Nephron progenitor cell (in vitro differentiated cells): ENCODE data around the gene GAS2.

Source experiments
- DNase-seq: peaks from one replicate; pipeline ENCODE4 v3.0.0; 2021
- H3K27ac Mint-ChIP-seq: 2 replicates; pipeline ENCODE4 v1.8.0; 2021; ENCODE audit warnings: mild to moderate bottlenecking, moderate library complexity, mixed read lengths
- H3K27me3 Mint-ChIP-seq: 2 replicates; pipeline ENCODE4 v1.8.0; 2021; ENCODE audit warnings: mild to moderate bottlenecking, low read depth, mixed read lengths; ENCODE audit not compliant: poor library complexity
- H3K36me3 Mint-ChIP-seq: 2 replicates; pipeline ENCODE4 v1.8.0; 2021; ENCODE audit warnings: low read depth, mixed read lengths
- H3K4me1 Mint-ChIP-seq: 2 replicates; pipeline ENCODE4 v1.8.0; 2021; ENCODE audit warnings: mixed read lengths
- H3K4me3 Mint-ChIP-seq: 2 replicates; pipeline ENCODE4 v1.8.0; 2021; ENCODE audit warnings: mild to moderate bottlenecking, moderate library complexity, mixed read lengths
- H3K9me3 Mint-ChIP-seq: 2 replicates; pipeline ENCODE4 v1.8.0; 2021; ENCODE audit warnings: mild to moderate bottlenecking, moderate library complexity, mixed read lengths
- CTCF ChIP-seq: fragments of 200-600 bp; sonication (generic); IDR thresholded peaks from 2 replicates; pipeline ENCODE4 v1.5.0; 2021; ENCODE audit warnings: antibody characterized with exemption

Gene GAS2

GRCh38 chr11:22733475-22734248, 67.3 kb downstream of the GAS2 start:
- Mint-ChIP-seq H3K4me3 (no peak overlapping the region), H3K27ac (no peak overlapping the region)

GRCh38 chr11:22734628-22735345, 68.4 kb downstream of the GAS2 start:
- no peaks in the 10 kb centered on the region for H3K36me3 Mint-ChIP-seq
- no peak for DNase-seq
- no peaks in the 10 kb centered on the region for H3K9me3 Mint-ChIP-seq
- no peak for TF ChIP-seq CTCF
- no peak overlapping the region for H3K27ac Mint-ChIP-seq
- H3K27me3 Mint-ChIP-seq = no peaks in the 10 kb centered on the region
- peaks cover 17% of the 10 kb centered on the region for H3K4me1 Mint-ChIP-seq
- no peak overlapping the region for H3K4me3 Mint-ChIP-seq

More at GRCh38 chr11:22733475-22734248, 67.3 kb downstream of the GAS2 start:
- TF ChIP-seq CTCF = no peak
- H3K9me3 Mint-ChIP-seq = no peaks in the 10 kb centered on the region
- no peaks in the 10 kb centered on the region for H3K36me3 Mint-ChIP-seq
- no peak for DNase-seq
- H3K27me3 Mint-ChIP-seq = no peaks in the 10 kb centered on the region
- H3K4me1 Mint-ChIP-seq = peaks cover 17% of the 10 kb centered on the region

- H3K9me3 Mint-ChIP-seq = peaks cover 19% of the 10 kb centered on the region
- H3K36me3 Mint-ChIP-seq = peaks cover 15% of the 10 kb centered on the region
- peak overlapping the region; percentile 53 for H3K27ac Mint-ChIP-seq
- peaks cover 15% of the 10 kb centered on the region for H3K4me1 Mint-ChIP-seq
- H3K27me3 Mint-ChIP-seq = peaks cover 15% of the 10 kb centered on the region
- no peak for TF ChIP-seq CTCF
- DNase-seq = peak; percentile 14
- H3K4me3 Mint-ChIP-seq = peak overlapping the region; percentile 7
Observed at GRCh38 chr11:22742157-22742613, 75.8 kb downstream of the GAS2 start.

- Mint-ChIP-seq H3K36me3 (peaks cover 4% of the 10 kb centered on the region), H3K9me3 (peaks cover 8% of the 10 kb centered on the region), H3K27me3 (peaks cover 17% of the 10 kb centered on the region), H3K27ac (no peak overlapping the region), H3K4me1 (peaks cover 14% of the 10 kb centered on the region), H3K4me3 (no peak overlapping the region)
- DNase-seq = no peak
- TF ChIP-seq CTCF = no peak
Observed at GRCh38 chr11:22749536-22749935, 83.1 kb downstream of the GAS2 start.

GRCh38 chr11:22752908-22753310, 86.5 kb downstream of the GAS2 start:
- no peak for DNase-seq
- Mint-ChIP-seq H3K4me1 (peaks cover 14% of the 10 kb centered on the region), H3K9me3 (no peaks in the 10 kb centered on the region)

More at GRCh38 chr11:22752908-22753310, 86.5 kb downstream of the GAS2 start:
- Mint-ChIP-seq H3K4me3 (no peak overlapping the region), H3K27ac (no peak overlapping the region), H3K36me3 (no peaks in the 10 kb centered on the region), H3K27me3 (peaks cover 3% of the 10 kb centered on the region)
- no peak for TF ChIP-seq CTCF
